HCT116 (cell line): ENCODE data around the gene NMUR1. TPM values are rescaled to one million over a fixed set of nuclear protein-coding genes. Genes with fewer than 3 reads are reported as not detected.

Experiments
- ATAC-seq: fragments of 200-7000 bp; cut with Tn5 transposase; 2 replicates; pipeline ENCODE4 v1.9.1; 2020; ENCODE audit warnings: mild to moderate bottlenecking, moderate library complexity
- BruUV-seq: library from RNA; stranded (reverse); fragments of 400-500 nt; replicated peaks from 2 replicates; lab custom pipeline; 2021; lab: Mats Ljungman, UMichigan
- CTCF ChIA-PET: fragments of 300-600 bp; sonication (Branson Sonifier 250); formaldehyde crosslinking; loops from one replicate; lab custom pipeline; 2021; ENCODE audit warnings: antibody characterized with exemption; lab: Charles Lee
- POLR2A ChIA-PET: fragments of 300-600, 350-600 bp; sonication (Branson Sonifier 250); formaldehyde crosslinking; loops from one replicate; lab custom pipeline; 2021; ENCODE audit warnings: antibody characterized with exemption; lab: Charles Lee
- RAD21 ChIA-PET, 2 experiments: fragments of 300-600 bp; sonication (Branson Sonifier 250); formaldehyde crosslinking; loops; one replicate each; lab custom pipeline; 2023; ENCODE audit warnings: low total read pairs in 2 of 2; ENCODE audit not compliant: uncharacterized antibody in 2 of 2, unreplicated experiment in 2 of 2, low non-redundant PET in 1 of 2; lab: Charles Lee
- DNase-seq: peaks from one replicate; pipeline ENCODE4 v3.0.0-alpha.2; 2010; ENCODE audit warnings: low read depth, low spot score
- H2AFZ ChIP-seq: fragments of 200-600 bp; shearing (Covaris generic), sonication (generic); 2 replicates; pipeline ENCODE4 v1.6.1; 2017; ENCODE audit warnings: low read depth, mixed run types, mixed read lengths, antibody characterized with exemption, low read length; ENCODE audit not compliant: poor library complexity, severe bottlenecking
- H3K27ac ChIP-seq: 2 replicates; pipeline ENCODE4 v1.5.1; 2012; ENCODE audit warnings: low read depth, low read length
- H3K27me3 ChIP-seq: fragments of 200-600 bp; sonication (generic); 2 replicates; pipeline ENCODE4 v1.6.1; 2016; ENCODE audit warnings: mixed run types, low read length, mixed read lengths; ENCODE audit not compliant: insufficient read depth
- H3K36me3 ChIP-seq, 2 experiments: fragments of 200-500 bp in 1 of 2; fragments of 200-600 bp in 1 of 2; sonication (Bioruptor generic) in 1 of 2; sonication (generic) in 1 of 2; 2 replicates each; pipeline versions ENCODE4 v1.5.1 to v1.6.1; 2014 to 2016; ENCODE audit warnings: low read length in 2 of 2, inconsistent platforms in 1 of 2, mixed read lengths in 1 of 2, mixed run types in 1 of 2; ENCODE audit not compliant: insufficient read depth in 2 of 2, control insufficient read depth in 1 of 2
- H3K4me1 ChIP-seq, 2 experiments: fragments of 200-600 bp in 1 of 2; sonication (generic) in 1 of 2; 2 replicates each; pipeline versions ENCODE4 v1.5.1 to v1.6.1; 2012 to 2017; ENCODE audit warnings: low read length in 2 of 2, inconsistent platforms in 1 of 2, mild to moderate bottlenecking in 1 of 2, mixed read lengths in 1 of 2, mixed run types in 1 of 2, moderate library complexity in 1 of 2; ENCODE audit not compliant: insufficient read depth in 2 of 2, control insufficient read depth in 1 of 2
- H3K4me2 ChIP-seq: fragments of 200-600 bp; sonication (generic); 2 replicates; pipeline ENCODE4 v1.6.1; 2017; ENCODE audit warnings: mixed run types, low read length, mixed read lengths
- H3K4me3 ChIP-seq, 2 experiments: fragments of 200-600 bp in 1 of 2; sonication (generic) in 1 of 2; replicated peaks in 1 of 2; 2 replicates each; pipeline ENCODE4 v1.5.1; 2011 to 2016; ENCODE audit warnings: low read length in 2 of 2, control low read depth in 1 of 2, low read depth in 1 of 2, mild to moderate bottlenecking in 1 of 2, mixed read lengths in 1 of 2, mixed run types in 1 of 2
- H3K79me2 ChIP-seq: fragments of 200-600 bp; sonication (generic); 2 replicates; pipeline ENCODE4 v1.6.1; 2017; ENCODE audit warnings: mild to moderate bottlenecking, mixed run types, low read length, moderate library complexity, mixed read lengths; ENCODE audit not compliant: insufficient read depth
- H3K9ac ChIP-seq: fragments of 200-600 bp; sonication (generic); 2 replicates; pipeline ENCODE4 v1.6.1; 2016; ENCODE audit warnings: low read length, mixed read lengths
- H3K9me2 ChIP-seq: fragments of 200-600 bp; sonication (generic), shearing (Covaris generic); 2 replicates; pipeline ENCODE4 v1.6.1; 2017; ENCODE audit warnings: mixed run types, mild to moderate bottlenecking, moderate library complexity; ENCODE audit not compliant: insufficient read depth
- H3K9me3 ChIP-seq, 2 experiments: fragments of 200-500 bp in 1 of 2; fragments of 200-600 bp in 1 of 2; sonication (Bioruptor generic) in 1 of 2; sonication (generic) in 1 of 2; 2 replicates each; pipeline ENCODE4 v1.6.1; 2014 to 2017; ENCODE audit warnings: low read length in 2 of 2, mixed read lengths in 2 of 2, inconsistent platforms in 1 of 2, low read depth in 1 of 2, mild to moderate bottlenecking in 1 of 2, mixed run types in 1 of 2, moderate library complexity in 1 of 2; ENCODE audit not compliant: control insufficient read depth in 1 of 2, insufficient read depth in 1 of 2
- H4K20me1 ChIP-seq: fragments of 200-600 bp; sonication (generic), shearing (Covaris generic); 2 replicates; pipeline ENCODE4 v1.6.1; 2017; ENCODE audit warnings: mixed run types, mild to moderate bottlenecking, moderate library complexity; ENCODE audit not compliant: insufficient read depth
- ATF3 ChIP-seq: IDR thresholded peaks from 2 replicates; pipeline ENCODE4 v1.6.1; 2012
- CBX3 ChIP-seq: IDR thresholded peaks from 2 replicates; pipeline ENCODE4 v1.6.1; 2012; ENCODE audit warnings: low read depth
- CEBPB ChIP-seq: IDR thresholded peaks from 2 replicates; pipeline ENCODE4 v1.6.1; 2012; ENCODE audit warnings: low read depth
- CTCF ChIP-seq, 3 experiments: fragments of 200-600 bp in 1 of 3; sonication (generic) in 1 of 3; IDR thresholded peaks in 2 of 3; conservative IDR thresholded peaks in 1 of 3; 2 replicates each; pipeline ENCODE4 v1.5.1; 2012 to 2017; ENCODE audit warnings: low read depth in 2 of 3, low read length in 2 of 3, antibody characterized with exemption in 1 of 3, borderline replicate concordance in 1 of 3, control low read depth in 1 of 3, mild to moderate bottlenecking in 1 of 3, mixed read lengths in 1 of 3, mixed run types in 1 of 3, moderate library complexity in 1 of 3; ENCODE audit not compliant: insufficient read depth in 1 of 3
- EGR1 ChIP-seq: IDR thresholded peaks from 2 replicates; pipeline ENCODE4 v1.6.1; 2012; ENCODE audit warnings: low read depth
- EZH2phosphoT487 ChIP-seq: fragments of 200-600 bp; IDR thresholded peaks from 2 replicates; pipeline ENCODE4 v1.6.1; 2018; ENCODE audit warnings: antibody characterized with exemption, borderline replicate concordance
- POLR2A ChIP-seq: IDR thresholded peaks from 2 replicates; pipeline ENCODE4 v1.7.0; 2011; ENCODE audit warnings: borderline replicate concordance; ENCODE audit not compliant: insufficient read depth, insufficient read length; ENCODE audit errors: extremely low read depth
- POLR2AphosphoS5 ChIP-seq: IDR thresholded peaks from 2 replicates; pipeline ENCODE4 v1.6.1; 2011; ENCODE audit warnings: mild to moderate bottlenecking, low read depth, low read length, moderate library complexity
- REST ChIP-seq: IDR thresholded peaks from 2 replicates; pipeline ENCODE4 v1.6.1; 2012; ENCODE audit warnings: low read depth
- SIN3A ChIP-seq: IDR thresholded peaks from 2 replicates; pipeline ENCODE4 v1.6.1; 2012; ENCODE audit warnings: low read depth
- SRF ChIP-seq: IDR thresholded peaks from 2 replicates; pipeline ENCODE4 v1.6.1; 2012; ENCODE audit warnings: low read depth
- ZBTB33 ChIP-seq: IDR thresholded peaks from 2 replicates; pipeline ENCODE4 v1.6.1; 2011; ENCODE audit warnings: mild to moderate bottlenecking, low read length, moderate library complexity; ENCODE audit not compliant: insufficient replicate concordance; ENCODE audit errors: extremely low read depth
- ZFX ChIP-seq: fragments of 450-650 bp; IDR thresholded peaks from 2 replicates; pipeline ENCODE4 v1.6.1; 2017
- intact Hi-C: fragments of 100-400 bp; cut with micrococcal nuclease; formaldehyde crosslinking; loops from 2 replicates; pipeline ENCODE4 v1.10.0; 2022
- total RNA-seq: library from RNA; stranded (reverse); gene quantifications from one replicate; pipeline ENCODE4 v1.2.1, GENCODE V29; 2021; ENCODE audit not compliant: unreplicated experiment

The NMUR1 gene
- total RNA-seq, 1 experiment from 2014 or later = not detected

GRCh38 chr2:231512222-231512621 is 18.0 kb downstream of the NMUR1 start:
- Histone ChIP-seq H4K20me1 (no peaks in the 10 kb centered on the region), H2AFZ (no peak overlapping the region), H3K9me3 (no peaks in the 10 kb centered on the region), H3K9ac (no peak overlapping the region), H3K27ac (no peak overlapping the region), H3K4me1 (peaks cover 7 to 20% of the 10 kb centered on the region in 2 experiments), H3K36me3 (no peaks in the 10 kb centered on the region), H3K9me2 (no peaks in the 10 kb centered on the region), H3K4me3 (no peak overlapping the region), H3K79me2 (peaks cover 4% of the 10 kb centered on the region; the same call in 1 of the 2 replicates), H3K27me3 (no peaks in the 10 kb centered on the region), H3K4me2 (no peak overlapping the region)
- ATAC-seq (no peak), DNase-seq (no peak)
- no peak for TF ChIP-seq ZBTB33
- TF ChIP-seq CEBPB = no peak
- TF ChIP-seq POLR2A = no peak
- TF ChIP-seq SRF = no peak
- RAD21 ChIA-PET = no interaction called here
- no TSS peak for BruUV-seq
- CTCF ChIA-PET = interaction anchor here (1.3 kb wide), 1 partner anchor 30 kb away, joined by 4 read pairs; no protein-coding TSS in a partner anchor
- POLR2A ChIA-PET = interaction anchor here (0.6 to 1.0 kb wide), 2 partner anchors 48 to 129 kb away, joined by 3 to 4 read pairs; partner anchors contain the start of gene NCL
- intact Hi-C loops = no loop called here

- Histone ChIP-seq H3K27ac (no peak overlapping the region), H3K4me1 (no peaks in the 10 kb centered on the region), H3K9ac (no peak overlapping the region), H3K79me2 (no peaks in the 10 kb centered on the region), H4K20me1 (no peaks in the 10 kb centered on the region), H2AFZ (no peak overlapping the region), H3K4me2 (no peak overlapping the region), H3K9me2 (no peaks in the 10 kb centered on the region), H3K4me3 (no peak overlapping the region), H3K36me3 (0 out of 4 replicates have a peak, but pooled peaks cover 0 to 3% of the 10 kb centered on the region in 2 experiments), H3K27me3 (no peaks in the 10 kb centered on the region), H3K9me3 (no peaks in the 10 kb centered on the region)
- ATAC-seq = no peak
- DNase-seq = no peak
- RAD21 ChIA-PET = no interaction called here
- no TSS peak for BruUV-seq
- POLR2A ChIA-PET = no interaction called here
- CTCF ChIA-PET = no interaction called here
- intact Hi-C loops = no loop called here
- TF ChIP-seq SIN3A (no peak), ATF3 (no peak), POLR2AphosphoS5 (no peak), REST (no peak), CTCF (IDR thresholded peaks at IDR 0.05 in 2 of 3, conservative IDR thresholded peaks at IDR 0.05 in 1 of 3; ENCODE audit: borderline replicate concordance in 1 of 3, insufficient read depth in 1 of 3, low read depth in 2 of 3, low read length in 2 of 3) (no peak), CBX3 (no peak), EZH2phosphoT487 (no peak), EGR1 (no peak), SRF (no peak), ZFX (no peak)
These were observed 26.5 kb downstream of the NMUR1 start for GRCh38 chr2:231503766-231504165.
